Raji (cell line): ENCODE results near the gene AACS.

ENCODE experiments used
- POLR2A ChIP-seq: IDR thresholded peaks from 2 replicates; pipeline ENCODE4 v1.6.1; 2011; ENCODE audit warnings: low read depth, low read length, control low read depth; ENCODE audit not compliant: insufficient read depth

AACS gene

GRCh38 chr12:125050868-125051267 lies 14.4 kb upstream of the AACS start:
- TF ChIP-seq POLR2A: no peak

GRCh38 chr12:125053821-125054220 lies 11.4 kb upstream of the AACS start:
- TF ChIP-seq POLR2A: no peak

- no peak for TF ChIP-seq POLR2A
Measured at GRCh38 chr12:125055591-125055990, 9.6 kb upstream of the AACS start.

GRCh38 chr12:125056306-125056705 lies 8.9 kb upstream of the AACS start:
- no peak for TF ChIP-seq POLR2A

- TF ChIP-seq POLR2A: no peak
Measured at GRCh38 chr12:125057708-125058107, 7.5 kb upstream of the AACS start.

- TF ChIP-seq POLR2A: no peak
Measured at GRCh38 chr12:125061229-125061628, 4.0 kb upstream of the AACS start.

GRCh38 chr12:125064492-125064891 lies 743 bp upstream of the AACS start:
- TF ChIP-seq POLR2A: no peak

GRCh38 chr12:125065919-125066570 lies 810 bp downstream of the AACS start:
- no peak for TF ChIP-seq POLR2A

GRCh38 chr12:125068391-125068790 lies 3.2 kb downstream of the AACS start:
- TF ChIP-seq POLR2A: no peak

GRCh38 chr12:125069616-125070015 lies 4.4 kb downstream of the AACS start:
- TF ChIP-seq POLR2A: no peak

GRCh38 chr12:125070112-125070511 lies 4.9 kb downstream of the AACS start:
- no peak for TF ChIP-seq POLR2A

- TF ChIP-seq POLR2A: no peak
Measured at GRCh38 chr12:125070661-125071390, 5.6 kb downstream of the AACS start.

- TF ChIP-seq POLR2A: no peak
Measured at GRCh38 chr12:125071456-125071855, 6.2 kb downstream of the AACS start.

- TF ChIP-seq POLR2A: no peak
Measured at GRCh38 chr12:125072496-125072895, 7.3 kb downstream of the AACS start.

- no peak for TF ChIP-seq POLR2A
Measured at GRCh38 chr12:125076103-125076502, 10.9 kb downstream of the AACS start.

- TF ChIP-seq POLR2A: no peak
Measured at GRCh38 chr12:125079084-125079483, 13.8 kb downstream of the AACS start.
